Mononuclear cell (primary cell): ENCODE measurements around the gene FOXD4L4. TPM values are rescaled to one million over a fixed set of nuclear protein-coding genes. Genes with fewer than 3 reads are reported as not detected.
"Not testable (repeated sequence)": the region's sequence is repeated elsewhere in the genome, so short reads cannot be mapped to it uniquely, and the experiment has no call there.

Experiments used
- H3K27me3 ChIP-seq: 2 replicates; pipeline ENCODE4 v1.6.0; 2011; ENCODE audit warnings: low read length, control low read depth; ENCODE audit not compliant: insufficient read depth
- H3K4me1 ChIP-seq: 2 replicates; pipeline ENCODE4 v1.5.1; 2011; ENCODE audit warnings: mild to moderate bottlenecking, low read length, control low read depth; ENCODE audit not compliant: insufficient read depth
- H3K4me3 ChIP-seq: 2 replicates; pipeline ENCODE4 v1.5.1; 2011; ENCODE audit warnings: mild to moderate bottlenecking, low read length, moderate library complexity
- H3K9me3 ChIP-seq: 2 replicates; pipeline ENCODE4 v1.5.1; 2011; ENCODE audit warnings: low read depth, mild to moderate bottlenecking, control low read depth, low read length
- total RNA-seq: library from RNA; depleted of rRNA; stranded (reverse); fragments of >200 nt; gene quantifications from one replicate; pipeline ENCODE4 v1.2.3, GENCODE V29; 2012

FOXD4L4 gene
- not detected for total RNA-seq

DNA sequence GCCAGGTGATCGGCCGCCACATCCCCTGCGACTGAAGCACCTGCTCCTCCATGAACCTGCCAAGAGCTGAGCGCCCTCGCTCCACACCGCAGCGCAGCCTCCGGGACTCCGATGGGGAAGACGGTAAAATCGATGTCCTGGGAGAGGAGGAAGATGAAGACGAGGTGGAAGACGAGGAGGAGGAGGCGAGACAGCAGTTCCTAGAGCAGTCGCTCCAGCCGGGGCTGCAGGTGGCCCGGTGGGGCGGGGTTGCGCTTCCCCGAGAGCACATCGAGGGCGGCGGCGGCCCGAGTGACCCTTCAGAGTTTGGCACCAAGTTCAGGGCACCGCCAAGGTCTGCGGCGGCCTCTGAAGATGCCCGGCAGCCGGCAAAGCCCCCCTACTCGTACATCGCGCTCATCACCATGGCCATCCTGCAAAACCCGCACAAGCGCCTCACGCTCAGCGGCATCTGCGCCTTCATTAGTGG, at the start of gene FOXD4L4:
Gene FOXD4L4, plus strand, starts transcription at position 51 of the 469 bp plus-strand sequence. Its CDS starts 0 bp downstream, at position 51.
- not testable (repeated sequence) for H3K27me3 ChIP-seq, H3K4me1 ChIP-seq, H3K4me3 ChIP-seq, H3K9me3 ChIP-seq

DNA sequence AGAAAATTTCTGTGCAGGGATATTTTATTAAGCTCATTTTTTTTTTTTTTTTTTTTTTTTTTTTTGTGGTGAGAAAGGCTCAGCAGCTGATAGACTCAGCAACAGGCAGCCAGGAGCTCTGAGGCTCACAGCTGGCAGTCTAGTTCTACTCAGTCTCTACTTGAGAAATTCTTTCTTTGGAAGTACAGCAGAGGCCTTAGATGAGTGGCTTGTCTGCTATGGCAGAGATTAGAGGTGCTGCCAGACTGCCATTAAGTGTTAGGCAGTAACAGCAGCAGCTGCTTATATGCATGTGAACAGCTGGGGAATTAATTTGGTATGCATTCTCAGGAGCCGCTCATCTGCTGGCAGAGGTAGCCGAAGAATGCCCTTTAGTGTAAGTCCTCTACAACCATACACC, 33.4 kb upstream of the FOXD4L4 start:
- H3K27me3 ChIP-seq, H3K9me3 ChIP-seq: not testable (repeated sequence)

GRCh38 chr9:65714445-65714844, 22.5 kb upstream of the FOXD4L4 start:
- not testable (repeated sequence) for H3K27me3 ChIP-seq, H3K9me3 ChIP-seq, H3K4me3 ChIP-seq

More for the DNA sequence above, 33.4 kb upstream of the FOXD4L4 start:
- H3K4me3 ChIP-seq, H3K4me1 ChIP-seq: not testable (repeated sequence)

GRCh38 chr9:65738133-65738532, 1.2 kb downstream of the FOXD4L4 start:
- not testable (repeated sequence) for H3K27me3 ChIP-seq, H3K9me3 ChIP-seq, H3K4me1 ChIP-seq, H3K4me3 ChIP-seq

More at GRCh38 chr9:65714445-65714844, 22.5 kb upstream of the FOXD4L4 start:
- not testable (repeated sequence) for H3K4me1 ChIP-seq

Other genes starting within 250 kb of the FOXD4L4 start
- 40.3 TPM for gene ZNG1E, start 61.2 kb upstream of the FOXD4L4 start, total RNA-seq